Measurements from ENCODE around the gene ZBED4.

DNA sequence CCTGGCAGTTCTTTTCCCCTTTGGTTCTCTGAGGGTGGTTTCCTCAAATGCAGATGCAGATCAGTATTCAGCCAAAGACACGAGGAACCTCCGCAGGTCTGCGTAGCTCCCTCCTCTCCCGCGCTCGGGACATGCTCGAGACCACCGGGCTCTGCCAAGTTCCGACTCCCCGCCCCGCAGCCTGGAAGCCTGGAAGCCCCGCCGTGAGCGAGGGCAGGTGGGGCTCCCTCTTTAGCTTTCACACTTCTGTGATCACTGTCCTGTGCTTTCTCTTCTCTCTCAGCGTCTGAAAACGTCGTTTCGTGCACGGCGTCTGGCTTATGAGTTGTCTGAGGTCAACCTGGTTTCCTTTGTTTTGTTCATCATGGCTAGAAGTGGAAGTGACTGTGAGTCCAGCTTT lies 26.6 kb downstream of the ZBED4 start:
- TF ChIP-seq CTCF (IDR thresholded peaks at IDR 0.05): no peak
- no peak for TF ChIP-seq POLR2A (IDR thresholded peaks at IDR 0.05)

Data from uterus (tissue), 2 donors.